Endodermal cell (in vitro differentiated cells): ENCODE results near the gene ARVCF. TPM values are rescaled to one million over a fixed set of nuclear protein-coding genes. Genes with fewer than 3 reads are reported as not detected.

Experiments used
- DNase-seq: peaks from one replicate; pipeline ENCODE4 v3.0.0-alpha.2; 2017
- H3K27ac ChIP-seq: 2 replicates; pipeline ENCODE4 v1.5.1; 2013; ENCODE audit warnings: mild to moderate bottlenecking, low read depth, low read length, moderate library complexity
- H3K27me3 ChIP-seq: 2 replicates; pipeline ENCODE4 v1.6.1; 2013; ENCODE audit warnings: mild to moderate bottlenecking, low read length, moderate library complexity; ENCODE audit not compliant: insufficient read depth, control insufficient read depth, poor library complexity, severe bottlenecking
- H3K36me3 ChIP-seq: 2 replicates; pipeline ENCODE4 v1.7.0; 2013; ENCODE audit warnings: mild to moderate bottlenecking, low read length, moderate library complexity; ENCODE audit not compliant: control insufficient read depth, insufficient read depth
- H3K4me1 ChIP-seq: one replicate; pipeline ENCODE4 v1.7.0; 2013; ENCODE audit warnings: low read length; ENCODE audit not compliant: control insufficient read depth, insufficient read depth
- H3K4me3 ChIP-seq: 2 replicates; pipeline ENCODE4 v1.5.1; 2013; ENCODE audit warnings: mild to moderate bottlenecking, low read length, moderate library complexity
- H3K9ac ChIP-seq: 2 replicates; pipeline ENCODE4 v1.6.1; 2013; ENCODE audit warnings: mild to moderate bottlenecking, low read length, moderate library complexity; ENCODE audit not compliant: poor library complexity, severe bottlenecking; ENCODE audit errors: extremely low read depth
- H3K9me3 ChIP-seq: 2 replicates; pipeline ENCODE4 v1.6.1; 2013; ENCODE audit warnings: mild to moderate bottlenecking, low read length, moderate library complexity; ENCODE audit not compliant: control insufficient read depth
- H3K27ac Mint-ChIP-seq: 2 replicates; pipeline ENCODE4 v1.8.0; 2020; ENCODE audit warnings: mixed read lengths
- H3K27me3 Mint-ChIP-seq: 2 replicates; pipeline ENCODE4 v1.8.0; 2021; ENCODE audit warnings: mild to moderate bottlenecking, mixed read lengths; ENCODE audit not compliant: insufficient read depth
- H3K36me3 Mint-ChIP-seq: 2 replicates; pipeline ENCODE4 v1.8.0; 2020; ENCODE audit warnings: low read depth, mixed read lengths
- H3K4me1 Mint-ChIP-seq: 2 replicates; pipeline ENCODE4 v1.8.0; 2020; ENCODE audit warnings: mixed read lengths
- H3K4me3 Mint-ChIP-seq: 2 replicates; pipeline ENCODE4 v1.8.0; 2020; ENCODE audit warnings: mild to moderate bottlenecking, moderate library complexity, mixed read lengths
- H3K9me3 Mint-ChIP-seq: 2 replicates; pipeline ENCODE4 v1.8.0; 2020; ENCODE audit warnings: mild to moderate bottlenecking, mixed read lengths
- CTCF ChIP-seq: fragments of 200-600 bp; sonication (generic); conservative IDR thresholded peaks from 2 replicates; pipeline ENCODE4 v1.5.0; 2021; ENCODE audit warnings: antibody characterized with exemption, mild to moderate bottlenecking
- WGBS, 2 experiments: methylation state at CpG; one replicate each; pipeline versions ENCODE4 v1.1.5 to v1.1.7; 2013; ENCODE audit warnings: missing lambda C conversion rate in 2 of 2, mixed read lengths in 1 of 2; ENCODE audit not compliant: insufficient coverage in 1 of 2, insufficient read length in 1 of 2; 5-methylcytosine and 5-hydroxymethylcytosine counted together
- total RNA-seq, 2 donors: library from RNA; stranded (reverse); fragmentation: NEBNext Ultra II Directional in 1 of 2; extraction: Animal tissue kit (Norgen Biotek cat#: 25700) in 1 of 2; gene quantifications; 2 replicates in 1 of 2; 3 replicates in 1 of 2; pipeline ENCODE4 v1.2.1, GENCODE V29; 2021

ARVCF gene
- total RNA-seq, 2 donors from 2014 or later = 48.3 to 61.3 TPM

- Mint-ChIP-seq H3K4me3 (no peak overlapping the region), H3K4me1 (no peaks in the 10 kb centered on the region), H3K27me3 (no peaks in the 10 kb centered on the region), H3K36me3 (peaks cover 7% of the 10 kb centered on the region), H3K9me3 (no peaks in the 10 kb centered on the region), H3K27ac (no peak overlapping the region)
- no peak for TF ChIP-seq CTCF
- Histone ChIP-seq H3K27me3 (no peaks in the 10 kb centered on the region), H3K9me3 (no peaks in the 10 kb centered on the region), H3K27ac (no peak overlapping the region), H3K4me3 (no peak overlapping the region), H3K4me1 (no peaks in the 10 kb centered on the region), H3K36me3 (peaks cover 17% of the 10 kb centered on the region), H3K9ac (no peak overlapping the region)
- WGBS, 2 experiments = 92 to 94% methylated on average over 16 to 18 of the region's 18 CpGs
- DNase-seq = no peak
Observed at GRCh38 chr22:19968450-19968891, 48.2 kb downstream of the ARVCF start.

GRCh38 chr22:19967850-19968449 lies 48.7 kb downstream of the ARVCF start:
- Histone ChIP-seq H3K27ac (no peak overlapping the region), H3K4me1 (no peaks in the 10 kb centered on the region), H3K9me3 (no peaks in the 10 kb centered on the region), H3K9ac (no peak overlapping the region), H3K4me3 (no peak overlapping the region), H3K36me3 (peaks cover 13% of the 10 kb centered on the region), H3K27me3 (no peaks in the 10 kb centered on the region)
- WGBS, 2 experiments = 95 to 100% methylated on average over 1 to 7 of the region's 7 CpGs
- Mint-ChIP-seq H3K27me3 (peaks cover 2% of the 10 kb centered on the region), H3K4me3 (no peak overlapping the region), H3K4me1 (peaks cover 2% of the 10 kb centered on the region), H3K9me3 (no peaks in the 10 kb centered on the region), H3K36me3 (peaks cover 5% of the 10 kb centered on the region), H3K27ac (no peak overlapping the region)
- no peak for DNase-seq
- TF ChIP-seq CTCF = no peak

- H3K36me3 ChIP-seq = peaks cover 9% of the 10 kb centered on the region
- no peaks in the 10 kb centered on the region for H3K9me3 ChIP-seq
- DNase-seq = no peak
- H3K36me3 Mint-ChIP-seq = peaks cover 4% of the 10 kb centered on the region
- H3K9ac ChIP-seq = no peak overlapping the region
- TF ChIP-seq CTCF = no peak
- no peaks in the 10 kb centered on the region for H3K27me3 ChIP-seq
- H3K9me3 Mint-ChIP-seq = no peaks in the 10 kb centered on the region
- H3K4me1 ChIP-seq = no peaks in the 10 kb centered on the region
- H3K27me3 Mint-ChIP-seq = peaks cover 2% of the 10 kb centered on the region
- no peak overlapping the region for H3K4me3 Mint-ChIP-seq
- no peak overlapping the region for H3K27ac Mint-ChIP-seq
- H3K4me1 Mint-ChIP-seq = peaks cover 5% of the 10 kb centered on the region
- 89% methylated on average over 16 to 20 of the region's 20 CpGs for WGBS, 2 experiments
- H3K4me3 ChIP-seq = no peak overlapping the region
- peak overlapping the region; percentile 42 for H3K27ac ChIP-seq
Observed at GRCh38 chr22:19966908-19967750, 49.5 kb downstream of the ARVCF start.
